ENCODE data around the gene RRAD. TPM values are rescaled to one million over a fixed set of nuclear protein-coding genes. Genes with fewer than 3 reads are reported as not detected.

The RRAD gene
- polyA plus RNA-seq, 3 donors: 2.4 to 3.3 (median 2.8) TPM

- DNase-seq: no peak
Observed at GRCh38 chr16:66881560-66881959, 43.8 kb downstream of the RRAD start.

- no peak for DNase-seq
Observed at GRCh38 chr16:66881014-66881417, 44.3 kb downstream of the RRAD start.

- DNase-seq: peak; percentile 95
Observed at GRCh38 chr16:66880288-66881013, 44.9 kb downstream of the RRAD start, which contains the start of gene PDP2. TSS of gene PDP2 (plus strand) at chr16:66880515. CDS start at chr16:66884285, 3,770 bp downstream.

GRCh38 chr16:66878067-66878466 is 47.3 kb downstream of the RRAD start:
- no peak for DNase-seq

GRCh38 chr16:66874079-66874775 is 51.1 kb downstream of the RRAD start:
- no peak for DNase-seq

- no peak for DNase-seq
Observed at GRCh38 chr16:66873685-66874055, 51.7 kb downstream of the RRAD start.

- peak; percentile 72 for DNase-seq
Observed at GRCh38 chr16:66872943-66873684, 52.2 kb downstream of the RRAD start.

GRCh38 chr16:66872559-66872942 is 52.8 kb downstream of the RRAD start:
- DNase-seq: no peak

GRCh38 chr16:66871840-66872239 is 53.5 kb downstream of the RRAD start:
- no peak for DNase-seq

Other genes starting within 250 kb of the RRAD start
- gene CMTM4, start 228.8 kb downstream of the RRAD start, polyA plus RNA-seq (ENCODE audit: insufficient read length in 3 of 3): 10 to 100 TPM; 65.0 to 73.2 (median 72.8) TPM
- gene DYNC1LI2, start 173.9 kb downstream of the RRAD start, polyA plus RNA-seq (ENCODE audit: insufficient read length in 3 of 3): 100 to 1,000 TPM; 105 to 155 (median 142) TPM
- gene TERB1, start 124.0 kb downstream of the RRAD start, polyA plus RNA-seq (ENCODE audit: insufficient read length in 3 of 3): under 1 TPM in 1 of 3 donors, not detected in 2; 0.18 TPM
- gene NAE1, start 94.6 kb downstream of the RRAD start, polyA plus RNA-seq (ENCODE audit: insufficient read length in 3 of 3): 10 to 100 TPM; 68.2 to 95.4 (median 90.5) TPM
- under 1 TPM; 0.16 to 0.73 (median 0.61) TPM for gene CA7, start 81.1 kb downstream of the RRAD start, polyA plus RNA-seq (ENCODE audit: insufficient read length in 3 of 3)
- gene PDP2, start 45.0 kb downstream of the RRAD start, polyA plus RNA-seq (ENCODE audit: insufficient read length in 3 of 3): 10 to 100 TPM; 12.2 to 16.1 (median 14.3) TPM
- gene CDH16, start 6.7 kb downstream of the RRAD start, polyA plus RNA-seq (ENCODE audit: insufficient read length in 3 of 3): 100 to 1,000 TPM; 267 to 319 (median 317) TPM
- 100 to 1,000 TPM in 1 of 3 donors, 10 to 100 TPM in 2; 95.1 to 102 (median 99.3) TPM for gene CIAO2B, start 8.9 kb upstream of the RRAD start, polyA plus RNA-seq (ENCODE audit: insufficient read length in 3 of 3)
- gene CES2, start 10.0 kb upstream of the RRAD start, polyA plus RNA-seq (ENCODE audit: insufficient read length in 3 of 3): 10 to 100 TPM; 42.7 to 50.2 (median 45.3) TPM
- gene CES3, start 35.7 kb upstream of the RRAD start, polyA plus RNA-seq (ENCODE audit: insufficient read length in 3 of 3): 1 to 10 TPM; 2.4 to 4.6 (median 4.1) TPM
- 10 to 100 TPM in 2 of 3 donors, 1 to 10 TPM in 1; 7.3 to 13.1 (median 12.2) TPM for gene CES4A, start 63.1 kb upstream of the RRAD start, polyA plus RNA-seq (ENCODE audit: insufficient read length in 3 of 3)
- 10 to 100 TPM; 65.4 to 70.1 (median 67.9) TPM for gene CBFB, start 103.6 kb upstream of the RRAD start, polyA plus RNA-seq (ENCODE audit: insufficient read length in 3 of 3)
- 10 to 100 TPM; 20.7 to 29.5 (median 28.7) TPM for gene PHAF1, start 184.4 kb upstream of the RRAD start, polyA plus RNA-seq (ENCODE audit: insufficient read length in 3 of 3)
- 10 to 100 TPM in 1 of 3 donors, 1 to 10 TPM in 2; 8.1 to 11.9 (median 8.2) TPM for gene B3GNT9, start 225.5 kb upstream of the RRAD start, polyA plus RNA-seq (ENCODE audit: insufficient read length in 3 of 3)
- 1 to 10 TPM; 6.4 to 6.9 (median 6.6) TPM for gene TRADD, start 234.4 kb upstream of the RRAD start, polyA plus RNA-seq (ENCODE audit: insufficient read length in 3 of 3)
- gene FBXL8, start 234.4 kb upstream of the RRAD start, polyA plus RNA-seq (ENCODE audit: insufficient read length in 3 of 3): 1 to 10 TPM; 1.4 to 2.9 (median 2.2) TPM
- 1 to 10 TPM; 1.2 to 3.1 (median 2.9) TPM for gene HSF4, start 239.2 kb upstream of the RRAD start, polyA plus RNA-seq (ENCODE audit: insufficient read length in 3 of 3)
- gene NOL3, start 245.0 kb upstream of the RRAD start, polyA plus RNA-seq (ENCODE audit: insufficient read length in 3 of 3): 1 to 10 TPM; 4.1 to 9.5 (median 7.6) TPM